Panc1 (cell line): Measurements from ENCODE around the gene CRNKL1. TPM values are rescaled to one million over a fixed set of nuclear protein-coding genes. Genes with fewer than 3 reads are reported as not detected.

Experiments
- ATAC-seq: fragments of 200-7000 bp; cut with Tn5 transposase; 2 replicates; pipeline ENCODE4 v1.9.1; 2020; ENCODE audit warnings: mild to moderate bottlenecking, moderate library complexity
- BruUV-seq: library from RNA; stranded (reverse); fragments of 400-500 nt; replicated peaks from 2 replicates; lab custom pipeline; 2021; lab: Mats Ljungman, UMichigan
- CTCF ChIA-PET: fragments of 300-600 bp; sonication (Branson Sonifier 250); formaldehyde crosslinking; loops from one replicate; lab custom pipeline; 2022; ENCODE audit warnings: antibody characterized with exemption; lab: Charles Lee
- POLR2A ChIA-PET: fragments of 300-600 bp; sonication (Branson Sonifier 250); formaldehyde crosslinking; loops from one replicate; lab custom pipeline; 2022; ENCODE audit warnings: antibody characterized with exemption; lab: Charles Lee
- DNase-seq: peaks from one replicate; pipeline ENCODE4 v3.0.0-alpha.2; 2010; ENCODE audit warnings: low read depth, low spot score
- H3K27ac ChIP-seq: 2 replicates; pipeline ENCODE4 v1.5.1; 2011; ENCODE audit warnings: mild to moderate bottlenecking, low read length, inconsistent platforms
- H3K27me3 ChIP-seq: fragments of 200-500 bp; sonication (Bioruptor generic); 2 replicates; pipeline ENCODE4 v1.6.0; 2014; ENCODE audit warnings: low read length, inconsistent platforms; ENCODE audit not compliant: control insufficient read depth, insufficient read depth
- H3K36me3 ChIP-seq: fragments of 200-500 bp; sonication (Bioruptor generic); 2 replicates; pipeline ENCODE4 v1.5.1; 2014; ENCODE audit warnings: inconsistent platforms, mild to moderate bottlenecking, low read length, moderate library complexity; ENCODE audit not compliant: control insufficient read depth, insufficient read depth
- H3K4me1 ChIP-seq: 2 replicates; pipeline ENCODE4 v1.5.1; 2011; ENCODE audit warnings: inconsistent platforms, mild to moderate bottlenecking, low read length, moderate library complexity; ENCODE audit not compliant: control insufficient read depth, insufficient read depth
- H3K4me3 ChIP-seq, 2 experiments: 2 replicates each; pipeline ENCODE4 v1.5.1; 2011 to 2012; ENCODE audit warnings: low read depth in 2 of 2, low read length in 2 of 2, mild to moderate bottlenecking in 2 of 2, inconsistent platforms in 1 of 2, moderate library complexity in 1 of 2
- H3K9me3 ChIP-seq: fragments of 200-500 bp; sonication (Bioruptor generic); 2 replicates; pipeline ENCODE4 v1.5.1; 2014; ENCODE audit warnings: low read depth, mild to moderate bottlenecking, inconsistent platforms, low read length, moderate library complexity; ENCODE audit not compliant: control insufficient read depth, insufficient read depth
- POLR2AphosphoS5 ChIP-seq: IDR thresholded peaks from 2 replicates; pipeline ENCODE4 v1.6.1; 2012; ENCODE audit warnings: mild to moderate bottlenecking, low read depth, low read length, moderate library complexity
- SIN3A ChIP-seq: IDR thresholded peaks from 2 replicates; pipeline ENCODE4 v1.6.1; 2012; ENCODE audit warnings: low read depth, mild to moderate bottlenecking, low read length, moderate library complexity, borderline replicate concordance; ENCODE audit not compliant: insufficient read depth
- TCF7L2 ChIP-seq: IDR thresholded peaks from 2 replicates; pipeline ENCODE4 v1.6.1; 2011; ENCODE audit warnings: mild to moderate bottlenecking, low read depth, low read length, inconsistent platforms
- in situ Hi-C: cut with HindIII; loops from 2 replicates; pipeline ENCODE4 v1.10.0; 2016; ENCODE audit warnings: low sequenced_read_pairs, low pct_unique_long_range_greater_than_20kb
- intact Hi-C: fragments of 100-400 bp; cut with micrococcal nuclease; formaldehyde crosslinking; loops from one replicate; pipeline ENCODE4 v1.10.0; 2022; ENCODE audit not compliant: unreplicated experiment
- total RNA-seq: library from RNA; stranded (reverse); gene quantifications from one replicate; pipeline ENCODE4 v1.2.1, GENCODE V29; 2021; ENCODE audit not compliant: unreplicated experiment
- TF ChIP-seq, protein P1 (sequence below): fragments of 450-650 bp; IDR thresholded peaks from 2 replicates; pipeline ENCODE4 v1.5.1; 2017; ENCODE audit warnings: mild to moderate bottlenecking
- TF ChIP-seq, protein P2 (sequence below), 2 experiments: IDR thresholded peaks; 2 replicates each; pipeline ENCODE4 v1.6.1; 2011 to 2012; ENCODE audit warnings: low read depth in 2 of 2, control low read depth in 1 of 2, low read length in 1 of 2, mild to moderate bottlenecking in 1 of 2, moderate library complexity in 1 of 2; ENCODE audit not compliant: insufficient read depth in 1 of 2

The CRNKL1 gene
- total RNA-seq, 1 experiment from 2014 or later: 16.4 TPM

DNA sequence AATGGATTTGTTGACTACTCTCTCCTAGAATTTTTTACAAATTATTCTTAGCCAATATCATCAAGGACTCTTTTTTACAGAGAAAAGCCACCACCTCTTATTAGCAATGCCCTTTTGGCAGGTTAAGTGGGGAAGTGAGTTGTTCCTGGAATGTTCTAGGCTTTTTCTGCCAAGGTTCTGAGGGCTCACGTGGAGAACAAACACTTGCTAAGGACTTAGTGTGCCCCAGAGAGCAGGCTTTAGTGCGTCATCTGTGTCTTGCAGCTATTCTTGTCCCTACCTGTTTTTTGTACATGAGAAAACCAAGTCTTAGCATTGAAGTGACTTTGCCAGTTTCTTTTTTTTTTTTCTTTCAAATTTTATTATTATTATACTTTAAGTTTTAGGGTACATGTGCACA, 33.5 kb upstream of the CRNKL1 start:
- H3K9me3 ChIP-seq: no peaks in the 10 kb centered on the region
- BruUV-seq: no TSS peak
- ATAC-seq (no peak), DNase-seq (no peak)
- intact Hi-C loops (loop anchor here (10.0 kb wide), 2 partner anchors 279 to 509 kb away; partner anchors contain the start of gene INSM1), in situ Hi-C loops (no loop called here)
- TF ChIP-seq, protein P1, sequence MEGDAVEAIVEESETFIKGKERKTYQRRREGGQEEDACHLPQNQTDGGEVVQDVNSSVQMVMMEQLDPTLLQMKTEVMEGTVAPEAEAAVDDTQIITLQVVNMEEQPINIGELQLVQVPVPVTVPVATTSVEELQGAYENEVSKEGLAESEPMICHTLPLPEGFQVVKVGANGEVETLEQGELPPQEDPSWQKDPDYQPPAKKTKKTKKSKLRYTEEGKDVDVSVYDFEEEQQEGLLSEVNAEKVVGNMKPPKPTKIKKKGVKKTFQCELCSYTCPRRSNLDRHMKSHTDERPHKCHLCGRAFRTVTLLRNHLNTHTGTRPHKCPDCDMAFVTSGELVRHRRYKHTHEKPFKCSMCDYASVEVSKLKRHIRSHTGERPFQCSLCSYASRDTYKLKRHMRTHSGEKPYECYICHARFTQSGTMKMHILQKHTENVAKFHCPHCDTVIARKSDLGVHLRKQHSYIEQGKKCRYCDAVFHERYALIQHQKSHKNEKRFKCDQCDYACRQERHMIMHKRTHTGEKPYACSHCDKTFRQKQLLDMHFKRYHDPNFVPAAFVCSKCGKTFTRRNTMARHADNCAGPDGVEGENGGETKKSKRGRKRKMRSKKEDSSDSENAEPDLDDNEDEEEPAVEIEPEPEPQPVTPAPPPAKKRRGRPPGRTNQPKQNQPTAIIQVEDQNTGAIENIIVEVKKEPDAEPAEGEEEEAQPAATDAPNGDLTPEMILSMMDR: no peak
- TF ChIP-seq POLR2AphosphoS5 (no peak), SIN3A (no peak), TCF7L2 (no peak)
- TF ChIP-seq, protein P2, sequence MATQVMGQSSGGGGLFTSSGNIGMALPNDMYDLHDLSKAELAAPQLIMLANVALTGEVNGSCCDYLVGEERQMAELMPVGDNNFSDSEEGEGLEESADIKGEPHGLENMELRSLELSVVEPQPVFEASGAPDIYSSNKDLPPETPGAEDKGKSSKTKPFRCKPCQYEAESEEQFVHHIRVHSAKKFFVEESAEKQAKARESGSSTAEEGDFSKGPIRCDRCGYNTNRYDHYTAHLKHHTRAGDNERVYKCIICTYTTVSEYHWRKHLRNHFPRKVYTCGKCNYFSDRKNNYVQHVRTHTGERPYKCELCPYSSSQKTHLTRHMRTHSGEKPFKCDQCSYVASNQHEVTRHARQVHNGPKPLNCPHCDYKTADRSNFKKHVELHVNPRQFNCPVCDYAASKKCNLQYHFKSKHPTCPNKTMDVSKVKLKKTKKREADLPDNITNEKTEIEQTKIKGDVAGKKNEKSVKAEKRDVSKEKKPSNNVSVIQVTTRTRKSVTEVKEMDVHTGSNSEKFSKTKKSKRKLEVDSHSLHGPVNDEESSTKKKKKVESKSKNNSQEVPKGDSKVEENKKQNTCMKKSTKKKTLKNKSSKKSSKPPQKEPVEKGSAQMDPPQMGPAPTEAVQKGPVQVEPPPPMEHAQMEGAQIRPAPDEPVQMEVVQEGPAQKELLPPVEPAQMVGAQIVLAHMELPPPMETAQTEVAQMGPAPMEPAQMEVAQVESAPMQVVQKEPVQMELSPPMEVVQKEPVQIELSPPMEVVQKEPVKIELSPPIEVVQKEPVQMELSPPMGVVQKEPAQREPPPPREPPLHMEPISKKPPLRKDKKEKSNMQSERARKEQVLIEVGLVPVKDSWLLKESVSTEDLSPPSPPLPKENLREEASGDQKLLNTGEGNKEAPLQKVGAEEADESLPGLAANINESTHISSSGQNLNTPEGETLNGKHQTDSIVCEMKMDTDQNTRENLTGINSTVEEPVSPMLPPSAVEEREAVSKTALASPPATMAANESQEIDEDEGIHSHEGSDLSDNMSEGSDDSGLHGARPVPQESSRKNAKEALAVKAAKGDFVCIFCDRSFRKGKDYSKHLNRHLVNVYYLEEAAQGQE (IDR thresholded peaks at IDR 0.05; ENCODE audit: insufficient read depth in 1 of 2, low read depth in 2 of 2, low read length in 1 of 2): no peak
- no peaks in the 10 kb centered on the region for H3K4me1 ChIP-seq
- no peak overlapping the region for H3K27ac ChIP-seq
- ChIA-PET CTCF (no interaction called here), POLR2A (no interaction called here)
- no peak overlapping the region for H3K4me3 ChIP-seq
- no peaks in the 10 kb centered on the region for H3K36me3 ChIP-seq
- H3K27me3 ChIP-seq: 0 out of 2 replicates have a peak, but pooled peaks cover 2% of the 10 kb centered on the region

DNA sequence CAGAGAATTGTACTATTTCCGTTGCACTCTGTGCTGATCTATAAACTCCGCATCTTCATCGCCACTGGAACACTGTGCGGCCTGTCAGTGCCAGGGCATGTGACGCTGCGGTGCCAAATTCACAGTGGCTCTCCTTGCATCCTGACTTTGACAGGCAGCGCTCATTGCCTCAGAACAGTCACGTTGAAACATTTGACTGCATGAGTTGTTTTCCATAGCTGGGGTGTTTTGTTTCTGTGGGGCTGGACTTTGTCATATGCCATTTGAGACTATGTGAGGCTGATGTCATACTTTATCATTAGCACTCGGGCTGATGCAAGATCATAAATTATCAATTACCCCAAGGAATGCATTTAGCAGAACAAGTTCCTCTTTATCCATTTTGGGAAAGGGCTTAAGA, 32.8 kb upstream of the CRNKL1 start:
- no peak for ATAC-seq
- H3K27ac ChIP-seq: no peak overlapping the region
- DNase-seq: no peak
- POLR2A ChIA-PET: no interaction called here
- H3K36me3 ChIP-seq: no peaks in the 10 kb centered on the region
- CTCF ChIA-PET: no interaction called here
- no peak for TF ChIP-seq SIN3A
- TF ChIP-seq, protein P2 (IDR thresholded peaks at IDR 0.05; ENCODE audit: insufficient read depth in 1 of 2, low read depth in 2 of 2, low read length in 1 of 2): no peak
- TF ChIP-seq POLR2AphosphoS5: no peak
- TF ChIP-seq, protein P1: no peak
- TF ChIP-seq TCF7L2: no peak
- in situ Hi-C loops (no loop called here), intact Hi-C loops (loop anchor here (10.0 kb wide), 2 partner anchors 280 to 510 kb away; partner anchors contain the start of gene INSM1)
- no peaks in the 10 kb centered on the region for H3K4me1 ChIP-seq
- peaks cover 6% of the 10 kb centered on the region for H3K27me3 ChIP-seq
- no peak overlapping the region for H3K4me3 ChIP-seq
- no peaks in the 10 kb centered on the region for H3K9me3 ChIP-seq
- BruUV-seq: no TSS peak
